ENCODE measurements around the gene AP1M1.

AP1M1 gene

GRCh38 chr19:16208847-16209665 is 11.3 kb downstream of the AP1M1 start:
- TF ChIP-seq TCF12 (IDR thresholded peaks at IDR 0.05; ENCODE audit: low read depth) (no peak), EP300 (IDR thresholded peaks at IDR 0.05; ENCODE audit: borderline replicate concordance) (no peak), CEBPB (IDR thresholded peaks at IDR 0.05) (no peak), YY1 (IDR thresholded peaks at IDR 0.05; ENCODE audit: low read depth) (no peak), TEAD4 (IDR thresholded peaks at IDR 0.05) (no peak), ZBTB7A (IDR thresholded peaks at IDR 0.05; ENCODE audit: low read depth) (no peak), RAD21 (IDR thresholded peaks at IDR 0.05; ENCODE audit: low read depth) (no peak), MAX (IDR thresholded peaks at IDR 0.05) (no peak), EGR1 (IDR thresholded peaks at IDR 0.05) (no peak), FOXM1 (IDR thresholded peaks at IDR 0.05; ENCODE audit: borderline replicate concordance, low read depth) (no peak), NFIC (IDR thresholded peaks at IDR 0.05) (no peak), CREB1 (IDR thresholded peaks at IDR 0.05; ENCODE audit: low read depth) (no peak), TAF1 (IDR thresholded peaks at IDR 0.05; ENCODE audit: low read depth) (no peak)
- TF ChIP-seq, protein P1, sequence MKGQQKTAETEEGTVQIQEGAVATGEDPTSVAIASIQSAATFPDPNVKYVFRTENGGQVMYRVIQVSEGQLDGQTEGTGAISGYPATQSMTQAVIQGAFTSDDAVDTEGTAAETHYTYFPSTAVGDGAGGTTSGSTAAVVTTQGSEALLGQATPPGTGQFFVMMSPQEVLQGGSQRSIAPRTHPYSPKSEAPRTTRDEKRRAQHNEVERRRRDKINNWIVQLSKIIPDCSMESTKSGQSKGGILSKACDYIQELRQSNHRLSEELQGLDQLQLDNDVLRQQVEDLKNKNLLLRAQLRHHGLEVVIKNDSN (IDR thresholded peaks at IDR 0.05), result no peak
- TF ChIP-seq, protein P2, sequence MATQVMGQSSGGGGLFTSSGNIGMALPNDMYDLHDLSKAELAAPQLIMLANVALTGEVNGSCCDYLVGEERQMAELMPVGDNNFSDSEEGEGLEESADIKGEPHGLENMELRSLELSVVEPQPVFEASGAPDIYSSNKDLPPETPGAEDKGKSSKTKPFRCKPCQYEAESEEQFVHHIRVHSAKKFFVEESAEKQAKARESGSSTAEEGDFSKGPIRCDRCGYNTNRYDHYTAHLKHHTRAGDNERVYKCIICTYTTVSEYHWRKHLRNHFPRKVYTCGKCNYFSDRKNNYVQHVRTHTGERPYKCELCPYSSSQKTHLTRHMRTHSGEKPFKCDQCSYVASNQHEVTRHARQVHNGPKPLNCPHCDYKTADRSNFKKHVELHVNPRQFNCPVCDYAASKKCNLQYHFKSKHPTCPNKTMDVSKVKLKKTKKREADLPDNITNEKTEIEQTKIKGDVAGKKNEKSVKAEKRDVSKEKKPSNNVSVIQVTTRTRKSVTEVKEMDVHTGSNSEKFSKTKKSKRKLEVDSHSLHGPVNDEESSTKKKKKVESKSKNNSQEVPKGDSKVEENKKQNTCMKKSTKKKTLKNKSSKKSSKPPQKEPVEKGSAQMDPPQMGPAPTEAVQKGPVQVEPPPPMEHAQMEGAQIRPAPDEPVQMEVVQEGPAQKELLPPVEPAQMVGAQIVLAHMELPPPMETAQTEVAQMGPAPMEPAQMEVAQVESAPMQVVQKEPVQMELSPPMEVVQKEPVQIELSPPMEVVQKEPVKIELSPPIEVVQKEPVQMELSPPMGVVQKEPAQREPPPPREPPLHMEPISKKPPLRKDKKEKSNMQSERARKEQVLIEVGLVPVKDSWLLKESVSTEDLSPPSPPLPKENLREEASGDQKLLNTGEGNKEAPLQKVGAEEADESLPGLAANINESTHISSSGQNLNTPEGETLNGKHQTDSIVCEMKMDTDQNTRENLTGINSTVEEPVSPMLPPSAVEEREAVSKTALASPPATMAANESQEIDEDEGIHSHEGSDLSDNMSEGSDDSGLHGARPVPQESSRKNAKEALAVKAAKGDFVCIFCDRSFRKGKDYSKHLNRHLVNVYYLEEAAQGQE (IDR thresholded peaks at IDR 0.05; ENCODE audit: low read depth), result no peak

DNA sequence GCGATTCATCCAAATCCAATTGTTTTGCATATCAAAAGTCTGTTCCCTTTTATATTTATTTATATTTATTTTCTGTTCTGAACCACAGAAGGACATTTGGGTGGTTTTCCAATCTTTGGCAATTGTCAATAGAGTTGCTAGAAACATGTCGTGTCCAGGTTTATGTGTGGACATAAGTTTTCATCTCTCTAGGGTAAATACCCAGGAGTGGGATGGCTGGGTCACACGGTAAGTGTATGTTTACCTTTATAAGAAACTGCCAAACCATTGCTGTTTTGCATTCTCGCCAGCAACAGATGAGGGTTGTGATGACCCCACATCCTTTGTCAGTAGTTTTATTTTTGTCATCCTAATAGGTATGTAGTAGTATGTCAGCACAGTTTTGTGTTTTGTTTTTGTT is 12.5 kb downstream of the AP1M1 start:
- no peak for TF ChIP-seq TCF12 (IDR thresholded peaks at IDR 0.05; ENCODE audit: low read depth)
- TF ChIP-seq CEBPB (IDR thresholded peaks at IDR 0.05), result no peak
- no peak for TF ChIP-seq FOXM1 (IDR thresholded peaks at IDR 0.05; ENCODE audit: borderline replicate concordance, low read depth)
- no peak for TF ChIP-seq NFIC (IDR thresholded peaks at IDR 0.05)
- no peak for TF ChIP-seq YY1 (IDR thresholded peaks at IDR 0.05; ENCODE audit: low read depth)
- TF ChIP-seq, protein P1 (IDR thresholded peaks at IDR 0.05), result no peak
- TF ChIP-seq EP300 (IDR thresholded peaks at IDR 0.05; ENCODE audit: borderline replicate concordance), result no peak
- no peak for TF ChIP-seq TEAD4 (IDR thresholded peaks at IDR 0.05)
- TF ChIP-seq, protein P2 (IDR thresholded peaks at IDR 0.05; ENCODE audit: low read depth), result no peak
- TF ChIP-seq ZBTB7A (IDR thresholded peaks at IDR 0.05; ENCODE audit: low read depth), result no peak
- TF ChIP-seq EGR1 (IDR thresholded peaks at IDR 0.05), result no peak
- no peak for TF ChIP-seq TAF1 (IDR thresholded peaks at IDR 0.05; ENCODE audit: low read depth)
- no peak for TF ChIP-seq RAD21 (IDR thresholded peaks at IDR 0.05; ENCODE audit: low read depth)
- TF ChIP-seq MAX (IDR thresholded peaks at IDR 0.05), result no peak
- TF ChIP-seq CREB1 (IDR thresholded peaks at IDR 0.05; ENCODE audit: low read depth), result no peak

DNA sequence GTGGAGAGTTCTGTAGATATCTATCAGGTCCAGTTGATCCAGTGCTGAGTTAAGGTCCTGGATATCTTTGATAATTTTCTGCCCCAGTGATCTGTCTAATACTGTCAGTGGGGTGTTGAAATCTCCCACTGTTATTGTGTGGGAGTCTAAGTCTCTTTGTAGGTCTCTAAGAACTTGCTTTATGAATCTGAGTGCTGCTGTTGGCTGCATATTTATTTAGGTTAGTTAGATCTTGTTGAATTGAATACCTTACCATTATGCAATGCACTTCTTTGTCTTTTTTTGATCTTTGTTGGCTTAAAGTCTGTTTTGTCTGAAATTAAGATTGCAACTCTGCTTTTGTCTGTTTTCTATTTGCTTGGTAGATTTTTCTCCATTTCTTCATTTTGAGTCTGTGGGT is 15.4 kb downstream of the AP1M1 start:
- TF ChIP-seq YY1 (IDR thresholded peaks at IDR 0.05; ENCODE audit: low read depth) (no peak), CREB1 (IDR thresholded peaks at IDR 0.05; ENCODE audit: low read depth) (no peak), RAD21 (IDR thresholded peaks at IDR 0.05; ENCODE audit: low read depth) (no peak), TCF12 (IDR thresholded peaks at IDR 0.05; ENCODE audit: low read depth) (no peak), ZBTB7A (IDR thresholded peaks at IDR 0.05; ENCODE audit: low read depth) (no peak), EP300 (IDR thresholded peaks at IDR 0.05; ENCODE audit: borderline replicate concordance) (no peak), MAX (IDR thresholded peaks at IDR 0.05) (no peak), TAF1 (IDR thresholded peaks at IDR 0.05; ENCODE audit: low read depth) (no peak), TEAD4 (IDR thresholded peaks at IDR 0.05) (no peak), CEBPB (IDR thresholded peaks at IDR 0.05) (no peak), EGR1 (IDR thresholded peaks at IDR 0.05) (no peak), FOXM1 (IDR thresholded peaks at IDR 0.05; ENCODE audit: borderline replicate concordance, low read depth) (no peak), NFIC (IDR thresholded peaks at IDR 0.05) (no peak)
- TF ChIP-seq, protein P1 (IDR thresholded peaks at IDR 0.05), result no peak
- TF ChIP-seq, protein P2 (IDR thresholded peaks at IDR 0.05; ENCODE audit: low read depth), result no peak

Measured in Ishikawa (cell line).